Right renal pelvis (tissue), 4 donors: ENCODE results near the gene SDC1. TPM values are rescaled to one million over a fixed set of nuclear protein-coding genes. Genes with fewer than 3 reads are reported as not detected.

Experiments
- DNase-seq, 4 donors: peaks; one replicate each; pipeline ENCODE4 v3.0.0-alpha.2; 2013; ENCODE audit warnings: low read depth in 4 of 4, low spot score in 3 of 4, missing footprints in 1 of 4
- polyA plus RNA-seq, 4 donors: library from polyadenylated mRNA; unstranded; fragments of 120-200 nt; gene quantifications; one replicate each; pipeline ENCODE4 v1.2.1, GENCODE V29; 2013; ENCODE audit not compliant: insufficient read length in 4 of 4

SDC1 gene
- polyA plus RNA-seq, 4 donors = 23.2 to 36.1 (median 26.1) TPM

DNA sequence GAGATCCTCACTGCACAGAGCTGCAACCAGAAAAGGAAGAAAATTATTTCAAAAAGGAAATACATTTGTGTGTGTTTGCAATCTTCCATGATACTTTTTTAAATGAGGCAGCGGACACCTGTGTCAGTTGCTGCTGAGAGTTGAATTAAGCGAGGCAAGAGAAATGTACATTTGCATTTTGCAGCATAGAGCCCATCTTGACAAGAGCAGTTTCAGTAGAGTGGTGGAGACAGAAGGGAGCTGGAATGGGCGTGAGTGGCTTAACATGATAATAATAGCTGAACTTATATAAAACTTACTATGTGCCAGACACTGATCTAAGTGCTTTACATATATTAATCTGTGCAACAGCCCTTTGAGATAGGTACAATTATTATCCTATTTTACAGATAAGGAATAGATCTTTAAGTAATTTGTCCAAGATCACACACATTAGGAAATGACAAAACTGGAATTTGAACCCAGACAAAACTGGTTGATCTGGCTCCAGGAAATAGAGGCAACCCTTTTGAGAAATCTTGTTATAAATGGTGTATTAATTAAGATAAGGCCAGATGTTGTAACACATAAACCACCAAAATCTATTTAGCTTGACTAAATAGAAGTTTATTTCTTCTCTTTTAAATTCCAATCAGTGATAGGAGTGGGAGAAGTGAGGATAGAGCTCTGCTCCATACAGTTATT lies 68.7 kb downstream of the SDC1 start:
- no peak for DNase-seq

DNA sequence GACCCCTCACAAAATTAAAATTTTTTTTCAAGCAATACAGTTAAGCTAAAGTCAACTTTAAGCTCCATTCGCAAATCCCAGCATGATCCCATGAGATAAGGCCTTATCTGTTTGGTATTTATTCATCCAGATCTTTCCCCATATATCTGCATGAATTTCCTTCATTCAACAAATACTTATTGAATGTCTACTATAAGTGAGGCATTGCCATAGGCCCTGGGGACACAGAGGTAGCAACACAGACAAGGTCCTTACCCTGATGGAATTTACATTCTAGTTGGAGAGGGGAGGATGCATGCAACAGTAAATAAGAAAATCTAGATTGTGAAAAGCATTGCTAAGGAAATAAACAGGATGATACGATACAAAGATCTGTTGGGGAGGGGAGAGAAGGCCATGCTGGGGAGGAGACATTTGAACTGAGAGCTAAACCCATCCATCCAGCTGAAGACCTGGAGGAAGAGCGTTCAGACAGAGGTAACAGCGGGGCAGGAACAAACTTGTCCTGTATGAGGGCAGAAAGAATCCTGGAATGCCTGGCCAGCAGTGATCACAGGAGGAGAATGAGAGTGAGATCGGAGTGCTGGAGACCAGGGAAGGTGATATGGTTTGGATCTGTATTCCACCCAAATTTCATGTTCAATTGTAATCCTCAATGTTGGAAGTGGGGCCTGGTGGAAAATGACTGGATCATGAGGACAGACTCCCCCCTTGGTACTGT lies 71.6 kb downstream of the SDC1 start:
- no peak for DNase-seq

GRCh38 chr2:20150806-20151571 lies 73.9 kb downstream of the SDC1 start:
- no peak for DNase-seq

Other genes with a start within 250 kb of the SDC1 start
- 10 to 100 TPM; 23.5 to 31.4 (median 29.0) TPM for gene WDR35, start 235.0 kb downstream of the SDC1 start, polyA plus RNA-seq
- gene MATN3, start 212.5 kb downstream of the SDC1 start, polyA plus RNA-seq = 1 to 10 TPM; 3.3 to 4.3 (median 3.9) TPM
- 100 to 1,000 TPM; 480 to 586 (median 567) TPM for gene LAPTM4A, start 173.5 kb downstream of the SDC1 start, polyA plus RNA-seq
- 100 to 1,000 TPM; 102 to 122 (median 114) TPM for gene PUM2, start 125.7 kb upstream of the SDC1 start, polyA plus RNA-seq
- 100 to 1,000 TPM in 1 of 4 donors, 10 to 100 TPM in 3; 84.1 to 110 (median 96.1) TPM for gene RHOB, start 221.9 kb upstream of the SDC1 start, polyA plus RNA-seq